Progenitor cell of endocrine pancreas (in vitro differentiated cells): ENCODE measurements around the gene PLA2G4D. TPM values are rescaled to one million over a fixed set of nuclear protein-coding genes. Genes with fewer than 3 reads are reported as not detected.

Experiments
- DNase-seq: peaks from one replicate; pipeline ENCODE4 v3.0.0; 2021; ENCODE audit warnings: low spot score; ENCODE audit not compliant: unreplicated experiment
- H3K27ac Mint-ChIP-seq: 2 replicates; pipeline ENCODE4 v1.8.0; 2021; ENCODE audit warnings: mild to moderate bottlenecking, moderate library complexity, mixed read lengths
- H3K27me3 Mint-ChIP-seq: 2 replicates; pipeline ENCODE4 v1.8.0; 2021; ENCODE audit warnings: mixed read lengths
- H3K36me3 Mint-ChIP-seq: 2 replicates; pipeline ENCODE4 v1.8.0; 2022; ENCODE audit warnings: mixed read lengths; ENCODE audit not compliant: insufficient read depth
- H3K4me1 Mint-ChIP-seq: 2 replicates; pipeline ENCODE4 v1.8.0; 2021; ENCODE audit warnings: low read depth, mixed read lengths
- H3K4me3 Mint-ChIP-seq: 2 replicates; pipeline ENCODE4 v1.8.0; 2021; ENCODE audit warnings: low read depth, mild to moderate bottlenecking, moderate library complexity, mixed read lengths
- H3K9me3 Mint-ChIP-seq: 2 replicates; pipeline ENCODE4 v1.8.0; 2021; ENCODE audit warnings: low read depth, mixed read lengths
- total RNA-seq: library from RNA; stranded (reverse); gene quantifications from 2 replicates; pipeline ENCODE4 v1.2.1, GENCODE V29; 2021
- TF ChIP-seq, protein P1 (sequence below): fragments of 200-600 bp; sonication (generic); IDR thresholded peaks from one replicate; pipeline ENCODE4 v1.5.0; 2021; ENCODE audit warnings: antibody characterized with exemption, mild to moderate bottlenecking; ENCODE audit not compliant: unreplicated experiment

Gene PLA2G4D
- total RNA-seq, 1 donor from 2014 or later, result not detected

GRCh38 chr15:42057799-42058646 lies 36.3 kb downstream of the PLA2G4D start:
- Mint-ChIP-seq H3K4me1 (peaks cover 2% of the 10 kb centered on the region), H3K27ac (no peak overlapping the region), H3K9me3 (no peaks in the 10 kb centered on the region), H3K4me3 (no peak overlapping the region), H3K36me3 (no peaks in the 10 kb centered on the region), H3K27me3 (peaks cover 33% of the 10 kb centered on the region)
- TF ChIP-seq, protein P1, sequence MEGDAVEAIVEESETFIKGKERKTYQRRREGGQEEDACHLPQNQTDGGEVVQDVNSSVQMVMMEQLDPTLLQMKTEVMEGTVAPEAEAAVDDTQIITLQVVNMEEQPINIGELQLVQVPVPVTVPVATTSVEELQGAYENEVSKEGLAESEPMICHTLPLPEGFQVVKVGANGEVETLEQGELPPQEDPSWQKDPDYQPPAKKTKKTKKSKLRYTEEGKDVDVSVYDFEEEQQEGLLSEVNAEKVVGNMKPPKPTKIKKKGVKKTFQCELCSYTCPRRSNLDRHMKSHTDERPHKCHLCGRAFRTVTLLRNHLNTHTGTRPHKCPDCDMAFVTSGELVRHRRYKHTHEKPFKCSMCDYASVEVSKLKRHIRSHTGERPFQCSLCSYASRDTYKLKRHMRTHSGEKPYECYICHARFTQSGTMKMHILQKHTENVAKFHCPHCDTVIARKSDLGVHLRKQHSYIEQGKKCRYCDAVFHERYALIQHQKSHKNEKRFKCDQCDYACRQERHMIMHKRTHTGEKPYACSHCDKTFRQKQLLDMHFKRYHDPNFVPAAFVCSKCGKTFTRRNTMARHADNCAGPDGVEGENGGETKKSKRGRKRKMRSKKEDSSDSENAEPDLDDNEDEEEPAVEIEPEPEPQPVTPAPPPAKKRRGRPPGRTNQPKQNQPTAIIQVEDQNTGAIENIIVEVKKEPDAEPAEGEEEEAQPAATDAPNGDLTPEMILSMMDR, result no peak
- DNase-seq, result no peak

GRCh38 chr15:42056934-42057798 lies 37.2 kb downstream of the PLA2G4D start:
- peaks cover 34% of the 10 kb centered on the region for H3K27me3 Mint-ChIP-seq
- H3K36me3 Mint-ChIP-seq, result no peaks in the 10 kb centered on the region
- TF ChIP-seq, protein P1, result peak; percentile 68
- peak overlapping the region; percentile 22 for H3K4me3 Mint-ChIP-seq
- peaks cover 2% of the 10 kb centered on the region for H3K4me1 Mint-ChIP-seq
- no peaks in the 10 kb centered on the region for H3K9me3 Mint-ChIP-seq
- peak; percentile 77 for DNase-seq
- H3K27ac Mint-ChIP-seq, result no peak overlapping the region

- H3K27ac Mint-ChIP-seq, result no peak overlapping the region
- no peaks in the 10 kb centered on the region for H3K36me3 Mint-ChIP-seq
- DNase-seq, result no peak
- peaks cover 2% of the 10 kb centered on the region for H3K4me1 Mint-ChIP-seq
- peaks cover 42% of the 10 kb centered on the region for H3K27me3 Mint-ChIP-seq
- TF ChIP-seq, protein P1, result no peak
- no peaks in the 10 kb centered on the region for H3K9me3 Mint-ChIP-seq
- H3K4me3 Mint-ChIP-seq, result no peak overlapping the region
These were observed 40.4 kb downstream of the PLA2G4D start for GRCh38 chr15:42053914-42054313.

DNA sequence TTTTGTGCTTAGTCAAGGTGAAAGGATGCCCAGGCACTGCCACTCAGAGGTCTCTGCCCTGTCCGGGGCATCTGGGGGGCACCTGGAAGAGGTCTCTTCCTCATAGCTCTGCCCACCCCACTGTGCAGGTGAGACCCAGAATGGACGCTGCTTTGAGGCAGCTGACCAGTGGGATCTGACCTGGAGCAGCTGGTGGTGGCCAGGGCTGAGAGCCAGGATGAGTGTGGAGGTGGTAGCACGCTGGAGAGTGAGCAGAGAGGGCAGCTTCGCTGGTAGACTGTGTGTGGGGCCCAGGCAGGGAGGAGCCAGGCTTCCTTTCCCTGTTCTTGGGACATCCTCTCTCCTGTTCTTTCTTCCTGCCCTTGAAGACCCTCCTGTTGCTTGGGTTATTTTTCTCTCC lies 41.4 kb downstream of the PLA2G4D start:
- TF ChIP-seq, protein P1, result no peak
- H3K36me3 Mint-ChIP-seq, result no peaks in the 10 kb centered on the region
- no peaks in the 10 kb centered on the region for H3K9me3 Mint-ChIP-seq
- H3K4me1 Mint-ChIP-seq, result peaks cover 2% of the 10 kb centered on the region
- no peak for DNase-seq
- H3K27ac Mint-ChIP-seq, result no peak overlapping the region
- peaks cover 38% of the 10 kb centered on the region for H3K27me3 Mint-ChIP-seq
- no peak overlapping the region for H3K4me3 Mint-ChIP-seq

- Mint-ChIP-seq H3K27me3 (peaks cover 28% of the 10 kb centered on the region), H3K4me1 (peaks cover 4% of the 10 kb centered on the region), H3K4me3 (no peak overlapping the region), H3K27ac (no peak overlapping the region), H3K9me3 (no peaks in the 10 kb centered on the region), H3K36me3 (no peaks in the 10 kb centered on the region)
- no peak for DNase-seq
- TF ChIP-seq, protein P1, result no peak
These were observed 43.7 kb downstream of the PLA2G4D start for GRCh38 chr15:42050484-42051255.
